ENCODE measurements around the gene MCUR1.

- TF ChIP-seq CTCF (IDR thresholded peaks at IDR 0.05) (no peak), POLR2A (IDR thresholded peaks at IDR 0.05) (no peak), POLR2AphosphoS5 (IDR thresholded peaks at IDR 0.05) (no peak), EP300 (IDR thresholded peaks at IDR 0.05) (no peak)
Observed at GRCh38 chr6:13814938-13815575, 700 bp upstream of the MCUR1 start.
